Panc1 (cell line): ENCODE results near the gene RENBP. TPM values are rescaled to one million over a fixed set of nuclear protein-coding genes. Genes with fewer than 3 reads are reported as not detected.

Source experiments
- ATAC-seq: fragments of 200-7000 bp; cut with Tn5 transposase; 2 replicates; pipeline ENCODE4 v1.9.1; 2020; ENCODE audit warnings: mild to moderate bottlenecking, moderate library complexity
- BruUV-seq: library from RNA; stranded (reverse); fragments of 400-500 nt; replicated peaks from 2 replicates; lab custom pipeline; 2021; lab: Mats Ljungman, UMichigan
- CTCF ChIA-PET: fragments of 300-600 bp; sonication (Branson Sonifier 250); formaldehyde crosslinking; loops from one replicate; lab custom pipeline; 2022; ENCODE audit warnings: antibody characterized with exemption; lab: Charles Lee
- POLR2A ChIA-PET: fragments of 300-600 bp; sonication (Branson Sonifier 250); formaldehyde crosslinking; loops from one replicate; lab custom pipeline; 2022; ENCODE audit warnings: antibody characterized with exemption; lab: Charles Lee
- DNase-seq: peaks from one replicate; pipeline ENCODE4 v3.0.0-alpha.2; 2010; ENCODE audit warnings: low read depth, low spot score
- H3K27ac ChIP-seq: 2 replicates; pipeline ENCODE4 v1.5.1; 2011; ENCODE audit warnings: mild to moderate bottlenecking, low read length, inconsistent platforms
- H3K27me3 ChIP-seq: fragments of 200-500 bp; sonication (Bioruptor generic); 2 replicates; pipeline ENCODE4 v1.6.0; 2014; ENCODE audit warnings: low read length, inconsistent platforms; ENCODE audit not compliant: control insufficient read depth, insufficient read depth
- H3K36me3 ChIP-seq: fragments of 200-500 bp; sonication (Bioruptor generic); 2 replicates; pipeline ENCODE4 v1.5.1; 2014; ENCODE audit warnings: inconsistent platforms, mild to moderate bottlenecking, low read length, moderate library complexity; ENCODE audit not compliant: control insufficient read depth, insufficient read depth
- H3K4me1 ChIP-seq: 2 replicates; pipeline ENCODE4 v1.5.1; 2011; ENCODE audit warnings: inconsistent platforms, mild to moderate bottlenecking, low read length, moderate library complexity; ENCODE audit not compliant: control insufficient read depth, insufficient read depth
- H3K4me3 ChIP-seq, 2 experiments: 2 replicates each; pipeline ENCODE4 v1.5.1; 2011 to 2012; ENCODE audit warnings: low read depth in 2 of 2, low read length in 2 of 2, mild to moderate bottlenecking in 2 of 2, inconsistent platforms in 1 of 2, moderate library complexity in 1 of 2
- H3K9me3 ChIP-seq: fragments of 200-500 bp; sonication (Bioruptor generic); 2 replicates; pipeline ENCODE4 v1.5.1; 2014; ENCODE audit warnings: low read depth, mild to moderate bottlenecking, inconsistent platforms, low read length, moderate library complexity; ENCODE audit not compliant: control insufficient read depth, insufficient read depth
- POLR2AphosphoS5 ChIP-seq: IDR thresholded peaks from 2 replicates; pipeline ENCODE4 v1.6.1; 2012; ENCODE audit warnings: mild to moderate bottlenecking, low read depth, low read length, moderate library complexity
- SIN3A ChIP-seq: IDR thresholded peaks from 2 replicates; pipeline ENCODE4 v1.6.1; 2012; ENCODE audit warnings: low read depth, mild to moderate bottlenecking, low read length, moderate library complexity, borderline replicate concordance; ENCODE audit not compliant: insufficient read depth
- TCF7L2 ChIP-seq: IDR thresholded peaks from 2 replicates; pipeline ENCODE4 v1.6.1; 2011; ENCODE audit warnings: mild to moderate bottlenecking, low read depth, low read length, inconsistent platforms
- in situ Hi-C: cut with HindIII; loops from 2 replicates; pipeline ENCODE4 v1.10.0; 2016; ENCODE audit warnings: low sequenced_read_pairs, low pct_unique_long_range_greater_than_20kb
- intact Hi-C: fragments of 100-400 bp; cut with micrococcal nuclease; formaldehyde crosslinking; loops from one replicate; pipeline ENCODE4 v1.10.0; 2022; ENCODE audit not compliant: unreplicated experiment
- total RNA-seq: library from RNA; stranded (reverse); gene quantifications from one replicate; pipeline ENCODE4 v1.2.1, GENCODE V29; 2021; ENCODE audit not compliant: unreplicated experiment
- TF ChIP-seq, protein P1 (sequence below), 2 experiments: IDR thresholded peaks; 2 replicates each; pipeline ENCODE4 v1.6.1; 2011 to 2012; ENCODE audit warnings: low read depth in 2 of 2, control low read depth in 1 of 2, low read length in 1 of 2, mild to moderate bottlenecking in 1 of 2, moderate library complexity in 1 of 2; ENCODE audit not compliant: insufficient read depth in 1 of 2
- TF ChIP-seq, protein P2 (sequence below): fragments of 450-650 bp; IDR thresholded peaks from 2 replicates; pipeline ENCODE4 v1.5.1; 2017; ENCODE audit warnings: mild to moderate bottlenecking

The RENBP gene
- total RNA-seq, 1 experiment from 2014 or later: 0.62 TPM

DNA sequence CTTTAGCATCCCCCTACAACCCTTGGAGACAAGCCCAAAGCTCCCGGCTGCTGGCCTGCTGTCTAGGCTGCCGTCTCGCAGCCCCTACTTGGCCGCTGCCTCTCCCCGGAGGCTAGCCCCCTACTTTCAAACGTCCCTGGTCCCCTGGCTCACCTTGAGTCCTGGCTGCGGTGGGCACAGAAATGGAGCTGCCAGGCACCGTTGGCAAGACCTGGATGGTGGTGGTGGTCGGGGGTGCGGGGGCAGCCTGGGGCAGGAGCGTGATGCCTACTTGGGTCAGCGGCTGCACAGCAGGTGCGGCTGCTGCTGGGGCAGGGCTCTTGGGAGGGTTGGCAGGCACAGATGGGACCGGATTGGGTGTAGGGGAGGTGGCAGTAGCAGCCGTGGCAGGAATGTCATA, 15.2 kb upstream of the RENBP start:
- BruUV-seq: no TSS peak
- Histone ChIP-seq H3K36me3 (peaks cover 10% of the 10 kb centered on the region), H3K27ac (no peak overlapping the region), H3K9me3 (no peaks in the 10 kb centered on the region), H3K27me3 (no peaks in the 10 kb centered on the region), H3K4me3 (no peak overlapping the region), H3K4me1 (no peaks in the 10 kb centered on the region)
- CTCF ChIA-PET: no interaction called here
- DNase-seq (no peak), ATAC-seq (no peak)
- intact Hi-C loops: no loop called here
- POLR2A ChIA-PET: no interaction called here
- in situ Hi-C loops: no loop called here
- TF ChIP-seq, protein P1, sequence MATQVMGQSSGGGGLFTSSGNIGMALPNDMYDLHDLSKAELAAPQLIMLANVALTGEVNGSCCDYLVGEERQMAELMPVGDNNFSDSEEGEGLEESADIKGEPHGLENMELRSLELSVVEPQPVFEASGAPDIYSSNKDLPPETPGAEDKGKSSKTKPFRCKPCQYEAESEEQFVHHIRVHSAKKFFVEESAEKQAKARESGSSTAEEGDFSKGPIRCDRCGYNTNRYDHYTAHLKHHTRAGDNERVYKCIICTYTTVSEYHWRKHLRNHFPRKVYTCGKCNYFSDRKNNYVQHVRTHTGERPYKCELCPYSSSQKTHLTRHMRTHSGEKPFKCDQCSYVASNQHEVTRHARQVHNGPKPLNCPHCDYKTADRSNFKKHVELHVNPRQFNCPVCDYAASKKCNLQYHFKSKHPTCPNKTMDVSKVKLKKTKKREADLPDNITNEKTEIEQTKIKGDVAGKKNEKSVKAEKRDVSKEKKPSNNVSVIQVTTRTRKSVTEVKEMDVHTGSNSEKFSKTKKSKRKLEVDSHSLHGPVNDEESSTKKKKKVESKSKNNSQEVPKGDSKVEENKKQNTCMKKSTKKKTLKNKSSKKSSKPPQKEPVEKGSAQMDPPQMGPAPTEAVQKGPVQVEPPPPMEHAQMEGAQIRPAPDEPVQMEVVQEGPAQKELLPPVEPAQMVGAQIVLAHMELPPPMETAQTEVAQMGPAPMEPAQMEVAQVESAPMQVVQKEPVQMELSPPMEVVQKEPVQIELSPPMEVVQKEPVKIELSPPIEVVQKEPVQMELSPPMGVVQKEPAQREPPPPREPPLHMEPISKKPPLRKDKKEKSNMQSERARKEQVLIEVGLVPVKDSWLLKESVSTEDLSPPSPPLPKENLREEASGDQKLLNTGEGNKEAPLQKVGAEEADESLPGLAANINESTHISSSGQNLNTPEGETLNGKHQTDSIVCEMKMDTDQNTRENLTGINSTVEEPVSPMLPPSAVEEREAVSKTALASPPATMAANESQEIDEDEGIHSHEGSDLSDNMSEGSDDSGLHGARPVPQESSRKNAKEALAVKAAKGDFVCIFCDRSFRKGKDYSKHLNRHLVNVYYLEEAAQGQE (IDR thresholded peaks at IDR 0.05; ENCODE audit: insufficient read depth in 1 of 2, low read depth in 2 of 2, low read length in 1 of 2): no peak
- TF ChIP-seq POLR2AphosphoS5 (no peak), TCF7L2 (no peak), SIN3A (no peak)
- TF ChIP-seq, protein P2, sequence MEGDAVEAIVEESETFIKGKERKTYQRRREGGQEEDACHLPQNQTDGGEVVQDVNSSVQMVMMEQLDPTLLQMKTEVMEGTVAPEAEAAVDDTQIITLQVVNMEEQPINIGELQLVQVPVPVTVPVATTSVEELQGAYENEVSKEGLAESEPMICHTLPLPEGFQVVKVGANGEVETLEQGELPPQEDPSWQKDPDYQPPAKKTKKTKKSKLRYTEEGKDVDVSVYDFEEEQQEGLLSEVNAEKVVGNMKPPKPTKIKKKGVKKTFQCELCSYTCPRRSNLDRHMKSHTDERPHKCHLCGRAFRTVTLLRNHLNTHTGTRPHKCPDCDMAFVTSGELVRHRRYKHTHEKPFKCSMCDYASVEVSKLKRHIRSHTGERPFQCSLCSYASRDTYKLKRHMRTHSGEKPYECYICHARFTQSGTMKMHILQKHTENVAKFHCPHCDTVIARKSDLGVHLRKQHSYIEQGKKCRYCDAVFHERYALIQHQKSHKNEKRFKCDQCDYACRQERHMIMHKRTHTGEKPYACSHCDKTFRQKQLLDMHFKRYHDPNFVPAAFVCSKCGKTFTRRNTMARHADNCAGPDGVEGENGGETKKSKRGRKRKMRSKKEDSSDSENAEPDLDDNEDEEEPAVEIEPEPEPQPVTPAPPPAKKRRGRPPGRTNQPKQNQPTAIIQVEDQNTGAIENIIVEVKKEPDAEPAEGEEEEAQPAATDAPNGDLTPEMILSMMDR: no peak

- H3K9me3 ChIP-seq: no peaks in the 10 kb centered on the region
- no peaks in the 10 kb centered on the region for H3K4me1 ChIP-seq
- intact Hi-C loops: no loop called here
- CTCF ChIA-PET: no interaction called here
- H3K27ac ChIP-seq: no peak overlapping the region
- H3K4me3 ChIP-seq: no peak overlapping the region
- POLR2A ChIA-PET: no interaction called here
- in situ Hi-C loops: no loop called here
- ATAC-seq: no peak
- BruUV-seq: no TSS peak
- peaks cover 10% of the 10 kb centered on the region for H3K36me3 ChIP-seq
- no peak for DNase-seq
- TF ChIP-seq, protein P1 (IDR thresholded peaks at IDR 0.05; ENCODE audit: insufficient read depth in 1 of 2, low read depth in 2 of 2, low read length in 1 of 2): no peak
- TF ChIP-seq POLR2AphosphoS5: no peak
- no peak for TF ChIP-seq SIN3A
- no peaks in the 10 kb centered on the region for H3K27me3 ChIP-seq
Observed at GRCh38 chrX:153958605-153959004, 14.2 kb upstream of the RENBP start.
